ENCODE data around the gene CDH13.

GRCh38 chr16:83102336-83102735 lies 475.6 kb downstream of the CDH13 start:
- TF ChIP-seq, protein P1, sequence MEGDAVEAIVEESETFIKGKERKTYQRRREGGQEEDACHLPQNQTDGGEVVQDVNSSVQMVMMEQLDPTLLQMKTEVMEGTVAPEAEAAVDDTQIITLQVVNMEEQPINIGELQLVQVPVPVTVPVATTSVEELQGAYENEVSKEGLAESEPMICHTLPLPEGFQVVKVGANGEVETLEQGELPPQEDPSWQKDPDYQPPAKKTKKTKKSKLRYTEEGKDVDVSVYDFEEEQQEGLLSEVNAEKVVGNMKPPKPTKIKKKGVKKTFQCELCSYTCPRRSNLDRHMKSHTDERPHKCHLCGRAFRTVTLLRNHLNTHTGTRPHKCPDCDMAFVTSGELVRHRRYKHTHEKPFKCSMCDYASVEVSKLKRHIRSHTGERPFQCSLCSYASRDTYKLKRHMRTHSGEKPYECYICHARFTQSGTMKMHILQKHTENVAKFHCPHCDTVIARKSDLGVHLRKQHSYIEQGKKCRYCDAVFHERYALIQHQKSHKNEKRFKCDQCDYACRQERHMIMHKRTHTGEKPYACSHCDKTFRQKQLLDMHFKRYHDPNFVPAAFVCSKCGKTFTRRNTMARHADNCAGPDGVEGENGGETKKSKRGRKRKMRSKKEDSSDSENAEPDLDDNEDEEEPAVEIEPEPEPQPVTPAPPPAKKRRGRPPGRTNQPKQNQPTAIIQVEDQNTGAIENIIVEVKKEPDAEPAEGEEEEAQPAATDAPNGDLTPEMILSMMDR (conservative IDR thresholded peaks at IDR 0.05): no peak
- TF ChIP-seq ZFX (IDR thresholded peaks at IDR 0.05): no peak
